MCF 10A (cell line): ENCODE results near the gene TAMM41. TPM values are rescaled to one million over a fixed set of nuclear protein-coding genes. Genes with fewer than 3 reads are reported as not detected.

Experiments used
- BruUV-seq: library from RNA; stranded (reverse); fragments of 400-500 nt; replicated peaks from 2 replicates; lab custom pipeline; 2021; lab: Mats Ljungman, UMichigan
- CTCF ChIA-PET: fragments of 300-600 bp; sonication (Branson Sonifier 250); formaldehyde crosslinking; extraction: SDS; loops from one replicate; lab custom pipeline; 2021; ENCODE audit warnings: antibody characterized with exemption, inconsistent platforms; lab: Yijun Ruan, JAX
- POLR2A ChIA-PET: fragments of 300-600, 350-650 bp; sonication (Branson Sonifier 250); formaldehyde crosslinking; extraction: SDS; loops from one replicate; lab custom pipeline; 2020; ENCODE audit warnings: antibody characterized with exemption, inconsistent platforms; lab: Yijun Ruan, JAX
- DNase-seq: peaks from one replicate; pipeline ENCODE4 v3.0.0-alpha.2; 2018; ENCODE audit not compliant: unreplicated experiment
- H3K27ac Mint-ChIP-seq: one replicate; pipeline ENCODE4 v1.8.0; 2022; ENCODE audit warnings: mild to moderate bottlenecking, low read depth, mixed read lengths; ENCODE audit not compliant: unreplicated experiment
- H3K27me3 Mint-ChIP-seq: one replicate; pipeline ENCODE4 v1.8.0; 2022; ENCODE audit warnings: mixed read lengths; ENCODE audit not compliant: insufficient read depth, unreplicated experiment
- H3K36me3 Mint-ChIP-seq: one replicate; pipeline ENCODE4 v1.8.0; 2022; ENCODE audit warnings: mild to moderate bottlenecking, moderate library complexity, mixed read lengths; ENCODE audit not compliant: insufficient read depth, unreplicated experiment
- H3K4me1 Mint-ChIP-seq: one replicate; pipeline ENCODE4 v1.8.0; 2022; ENCODE audit warnings: mixed read lengths; ENCODE audit not compliant: insufficient read depth, unreplicated experiment
- H3K4me3 Mint-ChIP-seq: one replicate; pipeline ENCODE4 v1.8.0; 2022; ENCODE audit warnings: mild to moderate bottlenecking, moderate library complexity, mixed read lengths; ENCODE audit not compliant: unreplicated experiment
- H3K9me3 Mint-ChIP-seq: one replicate; pipeline ENCODE4 v1.8.0; 2022; ENCODE audit warnings: mixed read lengths; ENCODE audit not compliant: unreplicated experiment
- intact Hi-C: fragments of 100-400 bp; cut with micrococcal nuclease; formaldehyde crosslinking; loops from 2 replicates; pipeline ENCODE4 v1.14.1; 2022
- total RNA-seq: library from RNA; stranded (reverse); gene quantifications from 2 replicates; pipeline ENCODE4 v1.2.3, GENCODE V29; 2022
- TF ChIP-seq, protein P1 (sequence below): fragments of 200-600 bp; IDR thresholded peaks from one replicate; pipeline ENCODE4 v1.8.0; 2022; ENCODE audit warnings: antibody characterized with exemption, mild to moderate bottlenecking; ENCODE audit not compliant: unreplicated experiment

TAMM41 gene
- total RNA-seq, 1 experiment from 2014 or later, result 26.2 TPM

DNA sequence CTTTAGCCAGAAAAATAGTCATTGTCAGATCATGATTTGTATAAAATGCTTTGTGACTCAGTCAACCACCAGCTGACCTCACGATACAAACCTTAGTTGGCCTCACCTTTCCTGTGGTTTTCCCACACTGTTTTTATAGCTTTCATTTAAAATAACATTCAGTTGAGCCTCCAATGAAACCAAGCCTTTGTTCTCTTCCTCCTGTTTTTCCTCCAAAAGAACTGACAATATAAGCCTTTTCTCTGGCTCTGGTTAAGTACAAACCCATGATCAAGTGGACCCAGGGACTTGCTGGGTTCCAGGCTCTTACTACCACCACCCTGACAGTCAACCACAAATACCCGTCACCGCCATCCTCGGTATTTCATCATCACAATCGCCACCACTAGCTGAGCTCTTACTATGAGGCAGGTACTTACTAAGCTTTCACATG is 81.7 kb downstream of the TAMM41 start:
- no peaks in the 10 kb centered on the region for H3K9me3 Mint-ChIP-seq
- no peaks in the 10 kb centered on the region for H3K36me3 Mint-ChIP-seq
- intact Hi-C loops, result no loop called here
- ChIA-PET CTCF (interaction anchor here (1.1 to 1.9 kb wide), 3 partner anchors 9 to 39 kb away, joined by 3 to 6 read pairs (median 3); no protein-coding TSS in a partner anchor), POLR2A (interaction anchor here (0.7 to 2.3 kb wide), 12 partner anchors 9 to 417 kb away, joined by 3 to 9 read pairs (median 4); no protein-coding TSS in a partner anchor)
- no TSS peak for BruUV-seq
- H3K27ac Mint-ChIP-seq, result peak overlapping the region; percentile 88
- H3K4me3 Mint-ChIP-seq, result peak overlapping the region; percentile 59
- no peaks in the 10 kb centered on the region for H3K27me3 Mint-ChIP-seq
- TF ChIP-seq, protein P1, sequence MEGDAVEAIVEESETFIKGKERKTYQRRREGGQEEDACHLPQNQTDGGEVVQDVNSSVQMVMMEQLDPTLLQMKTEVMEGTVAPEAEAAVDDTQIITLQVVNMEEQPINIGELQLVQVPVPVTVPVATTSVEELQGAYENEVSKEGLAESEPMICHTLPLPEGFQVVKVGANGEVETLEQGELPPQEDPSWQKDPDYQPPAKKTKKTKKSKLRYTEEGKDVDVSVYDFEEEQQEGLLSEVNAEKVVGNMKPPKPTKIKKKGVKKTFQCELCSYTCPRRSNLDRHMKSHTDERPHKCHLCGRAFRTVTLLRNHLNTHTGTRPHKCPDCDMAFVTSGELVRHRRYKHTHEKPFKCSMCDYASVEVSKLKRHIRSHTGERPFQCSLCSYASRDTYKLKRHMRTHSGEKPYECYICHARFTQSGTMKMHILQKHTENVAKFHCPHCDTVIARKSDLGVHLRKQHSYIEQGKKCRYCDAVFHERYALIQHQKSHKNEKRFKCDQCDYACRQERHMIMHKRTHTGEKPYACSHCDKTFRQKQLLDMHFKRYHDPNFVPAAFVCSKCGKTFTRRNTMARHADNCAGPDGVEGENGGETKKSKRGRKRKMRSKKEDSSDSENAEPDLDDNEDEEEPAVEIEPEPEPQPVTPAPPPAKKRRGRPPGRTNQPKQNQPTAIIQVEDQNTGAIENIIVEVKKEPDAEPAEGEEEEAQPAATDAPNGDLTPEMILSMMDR, result no peak
- DNase-seq, result peak; percentile 75
- H3K4me1 Mint-ChIP-seq, result peaks cover 12% of the 10 kb centered on the region

- H3K36me3 Mint-ChIP-seq, result no peaks in the 10 kb centered on the region
- H3K27me3 Mint-ChIP-seq, result no peaks in the 10 kb centered on the region
- H3K27ac Mint-ChIP-seq, result no peak overlapping the region
- ChIA-PET POLR2A (interaction anchor here (0.9 kb wide), 1 partner anchor 40 kb away, joined by 3 read pairs; no protein-coding TSS in a partner anchor), CTCF (interaction anchor here (0.6 to 1.0 kb wide), 2 partner anchors 11 to 380 kb away, joined by 3 read pairs; no protein-coding TSS in a partner anchor)
- TF ChIP-seq, protein P1, result no peak
- no peak overlapping the region for H3K4me3 Mint-ChIP-seq
- no peak for DNase-seq
- no TSS peak for BruUV-seq
- intact Hi-C loops, result no loop called here
- H3K9me3 Mint-ChIP-seq, result no peaks in the 10 kb centered on the region
- H3K4me1 Mint-ChIP-seq, result peaks cover 3% of the 10 kb centered on the region
Measured at GRCh38 chr3:11759996-11760395, 86.7 kb downstream of the TAMM41 start.

DNA sequence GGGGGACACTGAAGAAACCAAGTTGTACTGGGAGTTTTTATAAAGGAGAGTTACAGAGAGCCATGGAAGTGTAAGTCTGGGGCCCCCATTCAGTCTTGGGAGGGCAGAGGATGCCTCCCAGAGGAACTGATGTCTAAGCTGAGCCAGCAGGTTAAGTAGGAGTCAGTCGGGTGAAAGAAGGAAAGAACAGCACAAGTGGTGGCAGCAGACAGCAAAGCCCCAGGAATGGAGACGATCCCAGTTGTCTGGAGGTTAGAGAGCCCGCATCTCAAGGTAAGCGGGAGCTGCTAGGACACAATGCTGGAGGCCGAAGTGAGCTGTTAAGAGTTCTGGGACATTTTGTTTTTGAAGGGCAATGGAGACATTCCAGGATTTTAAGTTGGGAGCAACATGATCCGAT is 88.8 kb downstream of the TAMM41 start:
- no peaks in the 10 kb centered on the region for H3K9me3 Mint-ChIP-seq
- no peaks in the 10 kb centered on the region for H3K27me3 Mint-ChIP-seq
- no peaks in the 10 kb centered on the region for H3K4me1 Mint-ChIP-seq
- TF ChIP-seq, protein P1, result no peak
- POLR2A ChIA-PET, result interaction anchor here (0.6 to 1.2 kb wide), 2 partner anchors 12 to 100 kb away, joined by 3 to 4 read pairs; no protein-coding TSS in a partner anchor
- CTCF ChIA-PET, result no interaction called here
- DNase-seq, result no peak
- H3K36me3 Mint-ChIP-seq, result no peaks in the 10 kb centered on the region
- intact Hi-C loops, result no loop called here
- H3K27ac Mint-ChIP-seq, result no peak overlapping the region
- BruUV-seq, result no TSS peak
- no peak overlapping the region for H3K4me3 Mint-ChIP-seq

- no peak overlapping the region for H3K4me3 Mint-ChIP-seq
- no peaks in the 10 kb centered on the region for H3K9me3 Mint-ChIP-seq
- H3K4me1 Mint-ChIP-seq, result no peaks in the 10 kb centered on the region
- H3K36me3 Mint-ChIP-seq, result no peaks in the 10 kb centered on the region
- ChIA-PET CTCF (no interaction called here), POLR2A (interaction anchor here (1.2 kb wide), 1 partner anchor 13 kb away, joined by 4 read pairs; no protein-coding TSS in a partner anchor)
- DNase-seq, result peak; percentile 14
- no peak overlapping the region for H3K27ac Mint-ChIP-seq
- intact Hi-C loops, result no loop called here
- H3K27me3 Mint-ChIP-seq, result no peaks in the 10 kb centered on the region
- BruUV-seq, result no TSS peak
- TF ChIP-seq, protein P1, result no peak
Measured at GRCh38 chr3:11757441-11757875, 89.2 kb downstream of the TAMM41 start.
